Measurements from ENCODE around the gene CNTRL. TPM values are rescaled to one million over a fixed set of nuclear protein-coding genes. Genes with fewer than 3 reads are reported as not detected.
A peak's percentile ranks its signal among the peaks of the same experiment; 100 is the strongest.

The CNTRL gene
- total RNA-seq, 1 donor from 2014 or later, result 6.7 TPM

GRCh38 chr9:121107881-121108280, 33.1 kb downstream of the CNTRL start:
- Histone ChIP-seq H3K4me3 (ENCODE audit: low read depth, low read length) (no peak overlapping the region), H3K27me3 (ENCODE audit: control insufficient read depth, insufficient read depth, low read length) (no peaks in the 10 kb centered on the region), H3K36me3 (ENCODE audit: control insufficient read depth, insufficient read depth, low read length) (no peaks in the 10 kb centered on the region)
- no peak for DNase-seq (ENCODE audit: low read depth)
- TF ChIP-seq CTCF (IDR thresholded peaks at IDR 0.05; ENCODE audit: insufficient read depth, low read length, poor library complexity, severe bottlenecking), result no peak

GRCh38 chr9:121115466-121115865, 40.7 kb downstream of the CNTRL start:
- no peak for TF ChIP-seq CTCF (IDR thresholded peaks at IDR 0.05; ENCODE audit: insufficient read depth, low read length, poor library complexity, severe bottlenecking)
- DNase-seq (ENCODE audit: low read depth), result no peak
- Histone ChIP-seq H3K27me3 (ENCODE audit: control insufficient read depth, insufficient read depth, low read length) (no peaks in the 10 kb centered on the region), H3K36me3 (ENCODE audit: control insufficient read depth, insufficient read depth, low read length) (no peaks in the 10 kb centered on the region), H3K4me3 (ENCODE audit: low read depth, low read length) (no peak overlapping the region)

- H3K4me3 ChIP-seq (ENCODE audit: low read depth, low read length), result no peak overlapping the region
- no peak for DNase-seq (ENCODE audit: low read depth)
- TF ChIP-seq CTCF (IDR thresholded peaks at IDR 0.05; ENCODE audit: insufficient read depth, low read length, poor library complexity, severe bottlenecking), result no peak
- H3K27me3 ChIP-seq (ENCODE audit: control insufficient read depth, insufficient read depth, low read length), result no peaks in the 10 kb centered on the region
- no peaks in the 10 kb centered on the region for H3K36me3 ChIP-seq (ENCODE audit: control insufficient read depth, insufficient read depth, low read length)
These were observed 43.5 kb downstream of the CNTRL start for GRCh38 chr9:121118266-121118665.

GRCh38 chr9:121120386-121120785, 45.6 kb downstream of the CNTRL start:
- no peak for TF ChIP-seq CTCF (IDR thresholded peaks at IDR 0.05; ENCODE audit: insufficient read depth, low read length, poor library complexity, severe bottlenecking)
- Histone ChIP-seq H3K36me3 (ENCODE audit: control insufficient read depth, insufficient read depth, low read length) (no peaks in the 10 kb centered on the region), H3K4me3 (ENCODE audit: low read depth, low read length) (no peak overlapping the region), H3K27me3 (ENCODE audit: control insufficient read depth, insufficient read depth, low read length) (no peaks in the 10 kb centered on the region)
- DNase-seq (ENCODE audit: low read depth), result no peak

GRCh38 chr9:121121582-121122087, 46.9 kb downstream of the CNTRL start:
- peak; percentile 31 for TF ChIP-seq CTCF (IDR thresholded peaks at IDR 0.05; ENCODE audit: insufficient read depth, low read length, poor library complexity, severe bottlenecking)
- Histone ChIP-seq H3K36me3 (ENCODE audit: control insufficient read depth, insufficient read depth, low read length) (no peaks in the 10 kb centered on the region), H3K27me3 (ENCODE audit: control insufficient read depth, insufficient read depth, low read length) (no peaks in the 10 kb centered on the region), H3K4me3 (ENCODE audit: low read depth, low read length) (peak overlapping the region; percentile 51)
- DNase-seq (ENCODE audit: low read depth), result peak; percentile 91

Measured in kidney epithelial cell (primary cell).